Hepatocyte (in vitro differentiated cells): ENCODE measurements around the gene ARFIP1. TPM values are rescaled to one million over a fixed set of nuclear protein-coding genes. Genes with fewer than 3 reads are reported as not detected.
A peak's percentile ranks its signal among the peaks of the same experiment; 100 is the strongest.

Source experiments
- DNase-seq: peaks from one replicate; pipeline ENCODE4 v3.0.0-alpha.2; 2016; ENCODE audit warnings: low spot score
- H2AFZ ChIP-seq: fragments of 200-600 bp; sonication (generic); 2 replicates; pipeline ENCODE4 v1.6.0; 2016; ENCODE audit warnings: antibody characterized with exemption, mild to moderate bottlenecking
- H3K27ac ChIP-seq: fragments of 200-600 bp; sonication (generic); 2 replicates; pipeline ENCODE4 v1.5.1; 2016; ENCODE audit warnings: mild to moderate bottlenecking
- H3K27me3 ChIP-seq: fragments of 200-600 bp; sonication (generic); 2 replicates; pipeline ENCODE4 v1.6.1; 2016
- H3K36me3 ChIP-seq: fragments of 200-600 bp; sonication (generic); replicated peaks from 2 replicates; pipeline ENCODE4 v1.5.1; 2016; ENCODE audit warnings: low read depth; ENCODE audit not compliant: insufficient read depth
- H3K4me1 ChIP-seq: fragments of 200-600 bp; sonication (generic); 2 replicates; pipeline ENCODE4 v1.5.1; 2016; ENCODE audit warnings: mild to moderate bottlenecking, moderate library complexity; ENCODE audit not compliant: insufficient read depth
- H3K4me2 ChIP-seq: fragments of 200-600 bp; sonication (generic); 2 replicates; pipeline ENCODE4 v1.6.0; 2016
- H3K4me3 ChIP-seq: fragments of 200-600 bp; sonication (generic); 2 replicates; pipeline ENCODE4 v1.5.1; 2016; ENCODE audit warnings: mild to moderate bottlenecking
- H3K79me2 ChIP-seq: fragments of 200-600 bp; sonication (generic); 2 replicates; pipeline ENCODE4 v1.6.0; 2017; ENCODE audit warnings: mild to moderate bottlenecking
- H3K9me2 ChIP-seq: fragments of 200-600 bp; sonication (generic); replicated peaks from 2 replicates; pipeline ENCODE4 v1.6.0; 2017; ENCODE audit warnings: mild to moderate bottlenecking; ENCODE audit not compliant: insufficient read depth
- H3K9me3 ChIP-seq: fragments of 200-600 bp; sonication (generic); 2 replicates; pipeline ENCODE4 v1.5.1; 2016; ENCODE audit warnings: low read depth, mild to moderate bottlenecking
- H4K20me1 ChIP-seq: fragments of 200-600 bp; sonication (generic); 2 replicates; pipeline ENCODE4 v1.6.0; 2016; ENCODE audit warnings: mild to moderate bottlenecking; ENCODE audit not compliant: insufficient read depth, poor library complexity, severe bottlenecking
- CTCF ChIP-seq: fragments of 200-600 bp; sonication (generic); IDR thresholded peaks from 2 replicates; pipeline ENCODE4 v1.5.1; 2016; ENCODE audit warnings: antibody characterized with exemption, mild to moderate bottlenecking; ENCODE audit not compliant: poor library complexity
- EZH2 ChIP-seq: fragments of 200-600 bp; sonication (generic); IDR thresholded peaks from 2 replicates; pipeline ENCODE4 v1.6.1; 2016; ENCODE audit warnings: antibody characterized with exemption, mild to moderate bottlenecking, borderline replicate concordance
- EZH2phosphoT487 ChIP-seq: fragments of 200-600 bp; sonication (generic); IDR thresholded peaks from one replicate; pipeline ENCODE4 v1.6.1; 2018; ENCODE audit warnings: antibody characterized with exemption, mild to moderate bottlenecking, low read depth, moderate library complexity; ENCODE audit not compliant: unreplicated experiment, severe bottlenecking
- WGBS: methylation state at CpG from one replicate; pipeline ENCODE4 v1.1.6; 2016; ENCODE audit warnings: low lambda C conversion rate; ENCODE audit errors: missing lambda C conversion rate; 5-methylcytosine and 5-hydroxymethylcytosine counted together
- polyA plus RNA-seq: library from polyadenylated mRNA; unstranded; fragments of >200 nt; fragmentation: Nextera tagmentation; extraction: Ambion mirVana; gene quantifications from 2 replicates; pipeline ENCODE4 v1.2.1, GENCODE V29; 2016
- total RNA-seq: library from RNA; depleted of rRNA; stranded (reverse); fragments of >200 nt; gene quantifications from 2 replicates; pipeline ENCODE4 v1.2.3, GENCODE V29; 2014

ARFIP1 gene
- total and polyA plus RNA-seq, 2 experiments from 2014 or later, result 21.7 to 39.1 TPM

GRCh38 chr4:152808670-152809069, 28.9 kb downstream of the ARFIP1 start:
- no peaks in the 10 kb centered on the region for H3K4me1 ChIP-seq
- no peaks in the 10 kb centered on the region for H3K36me3 ChIP-seq
- no peaks in the 10 kb centered on the region for H3K9me3 ChIP-seq
- 88% methylated on average over 8 of the region's 8 CpGs for WGBS
- no peaks in the 10 kb centered on the region for H3K27me3 ChIP-seq
- no peak for DNase-seq
- H3K4me2 ChIP-seq, result no peak overlapping the region
- no peak overlapping the region for H3K27ac ChIP-seq
- no peak overlapping the region for H3K4me3 ChIP-seq
- TF ChIP-seq EZH2phosphoT487, result no peak
- no peak for TF ChIP-seq EZH2
- no peak for TF ChIP-seq CTCF
- H3K79me2 ChIP-seq, result peaks cover 70% of the 10 kb centered on the region
- H2AFZ ChIP-seq, result no peak overlapping the region
- H3K9me2 ChIP-seq, result no peaks in the 10 kb centered on the region
- H4K20me1 ChIP-seq, result no peaks in the 10 kb centered on the region

GRCh38 chr4:152810715-152811287, 31.0 kb downstream of the ARFIP1 start:
- no peaks in the 10 kb centered on the region for H3K36me3 ChIP-seq
- TF ChIP-seq EZH2phosphoT487 (no peak), EZH2 (no peak), CTCF (no peak)
- H2AFZ ChIP-seq, result no peak overlapping the region
- no peak overlapping the region for H3K4me3 ChIP-seq
- H3K9me3 ChIP-seq, result no peaks in the 10 kb centered on the region
- peaks cover 64% of the 10 kb centered on the region for H3K79me2 ChIP-seq
- whole genome bisulfite sequencing, result 77% methylated on average over 11 of the region's 11 CpGs
- no peaks in the 10 kb centered on the region for H3K4me1 ChIP-seq
- DNase-seq, result peak; percentile 5
- no peaks in the 10 kb centered on the region for H3K27me3 ChIP-seq
- no peaks in the 10 kb centered on the region for H4K20me1 ChIP-seq
- no peak overlapping the region for H3K4me2 ChIP-seq
- no peaks in the 10 kb centered on the region for H3K9me2 ChIP-seq
- H3K27ac ChIP-seq, result no peak overlapping the region

- Histone ChIP-seq H3K4me3 (no peak overlapping the region), H3K36me3 (no peaks in the 10 kb centered on the region), H3K9me3 (no peaks in the 10 kb centered on the region), H3K4me1 (no peaks in the 10 kb centered on the region), H3K27me3 (no peaks in the 10 kb centered on the region), H2AFZ (no peak overlapping the region), H3K9me2 (no peaks in the 10 kb centered on the region), H3K79me2 (peaks cover 37% of the 10 kb centered on the region), H3K4me2 (no peak overlapping the region), H4K20me1 (no peaks in the 10 kb centered on the region), H3K27ac (no peak overlapping the region)
- DNase-seq, result no peak
- TF ChIP-seq CTCF, result no peak
- TF ChIP-seq EZH2, result no peak
- TF ChIP-seq EZH2phosphoT487, result no peak
Observed at GRCh38 chr4:152815078-152815477, 35.3 kb downstream of the ARFIP1 start.

- TF ChIP-seq EZH2 (no peak), EZH2phosphoT487 (no peak), CTCF (no peak)
- no peak overlapping the region for H3K27ac ChIP-seq
- DNase-seq, result no peak
Observed at GRCh38 chr4:152817331-152817730, 37.6 kb downstream of the ARFIP1 start.

More at GRCh38 chr4:152817331-152817730, 37.6 kb downstream of the ARFIP1 start:
- Histone ChIP-seq H4K20me1 (no peaks in the 10 kb centered on the region), H3K27me3 (no peaks in the 10 kb centered on the region), H3K9me3 (peaks cover 7% of the 10 kb centered on the region), H2AFZ (no peak overlapping the region), H3K4me3 (no peak overlapping the region), H3K79me2 (peaks cover 35% of the 10 kb centered on the region), H3K4me2 (no peak overlapping the region), H3K36me3 (no peaks in the 10 kb centered on the region), H3K9me2 (no peaks in the 10 kb centered on the region), H3K4me1 (no peaks in the 10 kb centered on the region)
